Measurements from ENCODE around the gene BRD2.
"Not testable (repeated sequence)": the region's sequence is repeated elsewhere in the genome, so short reads cannot be mapped to it uniquely, and the experiment has no call there.

Gene BRD2

DNA sequence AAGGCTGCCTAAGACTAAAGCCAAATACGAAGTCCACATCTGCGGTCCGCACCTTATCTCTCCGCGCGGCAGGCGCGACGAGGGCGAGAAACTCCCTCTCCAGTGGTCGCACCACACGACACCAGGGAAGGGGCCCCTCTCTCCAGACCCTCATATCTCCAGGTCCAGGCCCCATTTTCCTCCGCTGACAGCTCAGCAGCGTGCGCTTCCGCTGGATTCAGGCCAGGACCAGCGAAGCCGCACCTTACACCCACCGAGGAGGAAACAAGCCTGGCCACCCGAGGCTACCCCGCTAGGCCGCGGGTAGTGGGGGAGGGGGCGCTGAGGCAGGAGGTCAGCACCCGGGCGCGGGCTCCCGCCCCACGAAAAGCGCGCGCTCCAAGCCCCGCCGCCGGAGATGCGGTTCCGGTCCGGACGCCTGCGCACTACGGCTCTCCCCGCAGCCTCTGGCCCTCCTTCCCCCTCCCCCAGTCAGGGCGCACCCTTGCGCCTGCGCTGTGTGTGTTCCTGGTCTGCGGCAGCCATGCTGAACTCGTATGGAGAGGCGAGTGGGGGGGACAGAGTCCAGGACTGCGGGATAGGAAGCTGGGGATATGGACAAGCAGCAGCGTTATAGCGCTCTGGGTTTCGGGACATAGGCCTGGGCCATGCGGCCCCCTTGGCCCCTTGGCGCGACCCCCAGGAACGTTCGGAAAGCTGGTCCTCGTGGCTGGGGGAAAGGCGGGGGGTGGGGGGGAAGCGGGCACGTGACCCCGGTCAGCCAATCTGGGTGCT, at the start of gene BRD2:
Gene BRD2 (plus strand): TSS at position 502 of the 774 bp plus-strand sequence. CDS start 4,305 bp downstream, outside the sequence.
- DNase-seq = peak; percentile 97 to 99

DNA sequence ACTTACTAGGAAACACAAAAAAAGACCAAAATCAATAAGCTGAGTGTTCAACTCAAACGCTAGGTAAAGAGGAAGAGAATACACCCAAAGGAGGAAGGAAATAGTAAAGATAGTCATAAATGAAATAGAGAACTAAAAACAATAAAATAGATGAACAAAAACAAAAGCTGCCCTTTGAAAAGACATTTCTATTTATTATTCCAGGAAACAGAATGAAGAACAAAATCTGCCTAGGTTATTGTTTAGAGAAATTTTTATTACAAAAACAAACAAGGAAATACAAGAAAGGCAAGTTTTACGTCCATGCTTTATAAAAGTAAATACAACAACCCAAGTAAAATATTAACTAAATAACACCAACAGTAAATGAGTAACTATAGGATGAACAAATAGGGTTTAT, 47.7 kb upstream of the BRD2 start:
- no peak for DNase-seq

DNA sequence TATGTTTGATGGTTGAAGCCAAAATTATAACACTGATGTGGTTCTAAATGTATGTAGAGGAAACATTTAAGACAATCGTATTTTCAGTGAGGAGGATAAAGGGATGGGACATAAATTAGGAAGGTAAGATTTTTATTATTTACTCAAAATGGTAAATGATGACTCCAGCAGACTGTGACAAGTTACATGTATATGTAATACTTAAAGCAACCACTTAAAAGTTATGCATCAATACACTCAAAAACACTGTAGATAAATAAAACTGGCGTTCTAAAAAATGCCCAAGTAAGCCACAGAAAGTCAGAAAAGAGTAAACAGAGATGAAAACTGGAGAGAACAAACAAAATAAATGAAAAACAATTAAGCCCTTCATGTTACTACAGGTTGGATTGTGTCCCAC, 46.3 kb upstream of the BRD2 start:
- no peak for DNase-seq

GRCh38 chr6:32931211-32931610, 37.2 kb upstream of the BRD2 start:
- no peak for DNase-seq

DNA sequence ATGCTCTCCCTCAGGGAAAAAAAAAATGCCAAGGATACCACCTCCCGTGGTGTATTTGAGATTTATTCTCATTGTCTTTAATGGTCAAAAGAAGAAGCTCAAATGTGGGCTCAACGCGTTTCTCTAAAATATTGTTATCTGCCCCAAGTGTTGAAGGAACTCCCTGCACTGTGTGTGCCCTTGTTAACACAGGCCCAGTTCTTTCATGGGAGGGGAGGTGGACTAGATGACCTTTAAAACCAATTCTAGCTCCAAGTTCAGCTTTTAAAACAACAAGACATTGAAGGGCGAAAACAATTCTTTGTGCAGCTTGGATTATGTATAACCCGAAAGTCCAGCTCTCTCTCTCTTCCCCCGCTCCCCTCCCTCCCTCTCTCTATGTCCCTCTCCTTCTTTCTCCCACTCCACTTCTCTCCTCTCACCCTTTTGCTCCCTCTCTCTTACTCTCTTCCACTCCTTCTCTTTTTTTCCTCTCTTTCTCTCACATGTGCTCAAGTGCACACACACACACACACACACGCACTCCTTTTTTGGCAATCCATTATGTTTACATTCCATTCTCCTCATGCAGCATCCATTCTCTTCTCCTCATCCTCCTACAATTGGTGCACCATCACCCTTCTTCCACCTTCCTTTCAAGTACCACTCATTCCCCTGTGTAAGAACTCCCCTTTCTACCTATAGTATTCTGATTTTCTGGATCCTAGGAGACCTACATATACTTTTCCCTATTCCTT, 36.1 kb upstream of the BRD2 start:
- DNase-seq = no peak

- DNase-seq = peak; percentile 84 to 88
Observed at GRCh38 chr6:32933661-32934085, 34.7 kb upstream of the BRD2 start.

DNA sequence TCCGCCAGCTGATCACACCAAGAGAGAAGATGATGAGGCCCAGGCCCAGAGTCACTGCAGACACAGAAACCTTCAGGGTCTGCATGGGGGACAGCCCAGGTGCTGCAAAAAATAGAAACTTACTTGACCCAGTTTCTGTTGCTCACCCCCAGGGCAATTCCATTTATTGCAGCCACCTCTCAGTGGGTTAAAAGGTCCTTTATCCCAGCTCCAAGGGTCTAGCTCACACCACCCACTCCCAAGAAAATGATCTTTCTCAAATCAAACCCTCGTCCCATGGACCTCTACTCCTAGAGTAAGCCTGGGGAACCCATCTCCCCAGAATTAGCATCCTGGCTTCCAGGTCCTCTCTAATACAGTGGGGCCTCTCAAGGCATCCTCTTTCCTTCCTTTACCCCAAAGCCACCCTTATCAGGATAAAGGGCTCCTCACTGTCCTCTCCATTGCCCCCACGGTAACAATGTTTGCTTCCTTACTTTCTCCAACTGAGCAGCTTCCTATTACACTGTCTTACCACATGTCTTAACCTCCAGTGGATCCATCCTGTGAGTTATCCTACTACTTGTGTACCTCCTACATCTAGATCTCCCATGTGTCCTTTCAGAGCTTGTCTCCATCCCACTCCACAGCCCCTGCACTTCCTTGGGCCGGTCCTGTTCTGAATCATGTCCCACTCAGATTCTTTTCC, 32.7 kb upstream of the BRD2 start:
- DNase-seq = no peak

DNA sequence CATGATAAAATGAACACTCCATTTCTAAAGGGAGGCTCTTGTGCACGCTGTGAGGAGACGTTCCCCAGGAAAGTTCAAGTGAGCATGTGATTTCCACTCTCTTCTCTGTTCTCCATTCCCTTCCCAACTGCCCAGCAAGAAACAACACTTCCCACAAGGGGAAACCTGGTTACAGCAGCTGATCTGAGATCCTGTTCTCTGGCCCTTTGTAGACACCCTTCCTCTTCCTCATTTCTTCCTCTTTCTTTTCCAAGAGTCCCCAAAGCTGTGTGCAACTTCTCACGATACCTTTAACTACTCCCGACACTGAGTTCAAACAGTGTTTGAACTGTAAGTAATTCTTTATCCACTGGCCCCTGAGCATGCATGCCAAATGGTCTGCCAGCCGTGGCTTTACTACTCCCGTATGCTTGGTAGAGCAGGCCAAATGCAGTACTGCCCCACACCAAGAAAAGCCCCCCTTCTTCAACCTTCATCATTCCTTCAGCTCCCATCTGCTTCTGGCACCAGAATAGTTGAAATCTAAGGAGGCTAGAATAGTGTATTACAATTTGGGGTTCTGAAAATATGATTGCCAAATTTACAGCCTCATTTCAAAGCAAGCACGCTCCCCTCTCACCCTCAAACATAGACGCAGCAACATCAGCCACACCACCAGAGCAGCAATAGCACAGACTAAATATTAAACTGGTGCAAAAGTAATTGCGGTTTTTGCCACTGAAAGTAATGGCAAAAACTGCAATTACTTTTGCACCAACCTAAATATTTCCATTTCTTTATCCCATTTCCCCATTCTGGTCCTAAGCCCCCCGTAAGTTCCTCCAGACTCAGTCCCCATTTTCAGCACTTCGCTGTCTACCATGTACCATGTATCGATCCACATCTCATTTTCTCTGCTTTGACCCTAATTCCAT, 31.9 kb upstream of the BRD2 start:
- no peak for DNase-seq

DNA sequence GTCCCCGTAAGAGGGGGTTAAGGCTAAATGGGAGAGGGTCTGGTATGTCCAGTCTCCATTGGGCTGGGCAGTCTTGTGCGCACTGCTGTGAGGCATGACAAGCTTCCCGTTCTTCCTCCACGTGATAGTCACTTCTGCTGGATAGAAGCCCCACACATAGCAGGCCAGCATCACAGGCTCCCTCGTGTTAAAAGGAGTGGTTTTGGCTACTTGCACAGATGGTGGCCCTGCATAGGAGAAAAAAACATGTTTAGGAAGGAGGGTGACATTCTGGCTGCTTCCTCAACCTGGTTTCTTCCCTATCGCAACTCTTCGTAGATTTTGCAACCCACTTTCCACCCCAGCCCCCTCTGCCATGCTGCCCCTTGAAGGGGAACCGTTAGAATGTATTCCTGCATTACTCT, 31.2 kb upstream of the BRD2 start:
- DNase-seq = no peak

DNA sequence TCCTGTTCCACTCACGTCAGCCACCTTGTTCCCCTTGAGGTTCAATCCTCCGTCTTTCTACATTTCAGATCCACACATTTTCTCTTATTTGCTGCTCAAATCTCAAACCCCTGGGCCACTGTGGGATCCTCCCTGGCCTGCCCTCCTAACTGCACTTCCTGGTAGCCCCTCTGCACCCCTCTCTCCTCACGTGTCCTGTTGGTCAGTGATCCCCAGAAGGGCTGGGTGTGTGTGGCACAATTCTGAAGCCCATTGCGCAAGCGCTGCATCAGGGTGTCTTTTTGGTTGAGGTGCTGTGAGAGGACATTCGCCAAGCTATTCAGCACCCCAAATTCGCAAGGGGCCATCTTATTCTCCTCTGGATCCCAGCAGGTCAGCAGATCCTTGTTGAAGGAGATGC, 29.9 kb upstream of the BRD2 start:
- no peak for DNase-seq

DNA sequence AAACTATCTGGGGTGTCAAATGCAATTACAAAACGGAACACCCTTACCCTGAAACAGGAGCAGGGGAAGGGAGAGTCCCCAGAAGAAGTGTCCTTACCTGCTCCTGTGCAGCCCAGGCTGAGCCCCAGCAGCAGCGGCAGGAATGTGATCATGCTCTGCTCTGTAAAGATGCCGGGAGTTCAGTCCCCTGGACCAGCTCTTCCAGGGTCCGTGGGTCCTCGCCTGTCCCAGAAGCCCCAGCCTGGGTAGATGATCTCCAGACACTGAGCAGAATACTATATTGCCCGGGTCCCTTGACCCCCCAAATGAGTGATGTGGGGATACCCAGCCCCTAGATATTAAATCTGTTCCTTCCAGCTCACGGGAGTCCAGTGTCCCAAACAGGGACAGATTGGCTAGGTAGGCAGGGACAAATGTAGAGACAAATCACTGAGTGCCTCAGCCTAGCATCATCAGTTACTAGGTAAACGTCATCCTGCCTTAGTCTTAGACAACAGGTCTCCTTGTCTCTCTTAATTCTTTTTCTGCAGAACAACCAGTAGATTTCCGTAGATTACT, 27.7 kb upstream of the BRD2 start, which contains the start of gene HLA-DMB:
Gene HLA-DMB (minus strand): TSS at position 373 of the 558 bp plus-strand sequence. CDS start 221 bp downstream, at position 152.
- peak; percentile 55 to 59 for DNase-seq

- DNase-seq = peak; percentile 49 to 61
Observed at GRCh38 chr6:32941214-32941768, 27.1 kb upstream of the BRD2 start.

DNA sequence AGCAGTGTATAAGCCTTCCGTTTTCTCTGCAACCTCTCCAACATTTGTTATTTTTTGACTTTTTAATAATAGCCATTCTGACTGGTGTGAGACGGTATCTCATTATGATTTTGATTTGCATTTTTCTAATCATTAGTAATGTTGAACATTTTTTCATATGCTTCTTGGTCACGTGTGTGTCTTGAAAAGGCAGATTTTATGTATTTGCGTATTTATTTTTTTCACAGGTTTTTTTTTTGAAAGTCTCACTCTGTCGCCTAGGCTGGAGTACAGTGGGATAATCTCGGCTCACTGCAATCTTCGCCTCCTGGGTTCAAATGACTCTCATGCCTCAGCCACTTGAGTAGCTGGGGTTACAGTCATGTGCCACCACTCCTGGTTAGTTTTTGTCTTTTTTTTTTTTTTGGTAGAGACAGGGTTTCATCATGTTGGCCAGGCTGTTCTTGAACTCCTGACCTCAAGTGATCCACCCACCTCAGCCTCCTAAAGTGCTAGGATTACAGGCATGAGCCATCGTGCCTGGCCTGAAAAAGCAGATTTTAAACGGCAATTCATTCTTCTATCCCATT, 25.8 kb upstream of the BRD2 start:
- not testable (repeated sequence) for DNase-seq

GRCh38 chr6:32943864-32944649, 24.3 kb upstream of the BRD2 start:
- peak; percentile 49 to 57 for DNase-seq

GRCh38 chr6:32945108-32945760, 23.2 kb upstream of the BRD2 start:
- peak in 1 of 2 experiments; percentile 55 for DNase-seq

DNA sequence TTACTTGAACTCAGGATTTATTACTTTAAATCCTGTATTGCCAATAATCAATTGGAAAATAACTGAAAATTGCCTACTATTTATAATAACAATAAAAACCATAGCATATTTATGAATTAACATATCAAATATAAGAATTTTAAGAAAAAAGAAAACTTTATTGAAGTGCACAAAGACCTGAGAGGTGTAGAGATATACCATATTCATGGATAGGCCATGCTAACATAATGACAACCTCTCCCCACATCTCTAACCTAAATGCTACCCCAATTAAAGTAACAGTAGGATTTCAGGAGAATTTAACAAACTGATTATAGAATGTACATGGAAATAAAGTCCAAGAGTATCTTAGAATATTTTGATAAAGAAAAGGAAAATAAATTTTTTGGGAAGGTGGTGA, 22.4 kb upstream of the BRD2 start:
- no peak for DNase-seq

DNA sequence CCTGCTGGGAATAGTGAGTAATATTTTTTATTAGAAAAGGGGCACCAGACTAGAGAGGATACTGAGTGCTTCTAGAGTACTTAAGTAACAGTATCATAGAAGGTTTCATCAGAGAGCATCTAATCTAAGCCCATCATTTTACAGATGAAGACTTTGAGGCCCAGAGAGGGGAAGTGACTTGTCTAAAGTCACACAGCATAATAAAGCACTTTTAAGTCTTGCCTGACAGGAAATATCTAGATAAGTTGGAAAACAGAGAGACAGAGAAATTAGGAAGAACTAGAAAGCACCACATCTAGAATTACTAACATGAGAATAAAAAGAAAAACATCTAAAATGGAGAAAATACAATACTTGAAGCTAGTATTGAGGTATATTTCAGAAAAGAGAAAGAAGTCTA, 21.5 kb upstream of the BRD2 start:
- no peak for DNase-seq

DNA sequence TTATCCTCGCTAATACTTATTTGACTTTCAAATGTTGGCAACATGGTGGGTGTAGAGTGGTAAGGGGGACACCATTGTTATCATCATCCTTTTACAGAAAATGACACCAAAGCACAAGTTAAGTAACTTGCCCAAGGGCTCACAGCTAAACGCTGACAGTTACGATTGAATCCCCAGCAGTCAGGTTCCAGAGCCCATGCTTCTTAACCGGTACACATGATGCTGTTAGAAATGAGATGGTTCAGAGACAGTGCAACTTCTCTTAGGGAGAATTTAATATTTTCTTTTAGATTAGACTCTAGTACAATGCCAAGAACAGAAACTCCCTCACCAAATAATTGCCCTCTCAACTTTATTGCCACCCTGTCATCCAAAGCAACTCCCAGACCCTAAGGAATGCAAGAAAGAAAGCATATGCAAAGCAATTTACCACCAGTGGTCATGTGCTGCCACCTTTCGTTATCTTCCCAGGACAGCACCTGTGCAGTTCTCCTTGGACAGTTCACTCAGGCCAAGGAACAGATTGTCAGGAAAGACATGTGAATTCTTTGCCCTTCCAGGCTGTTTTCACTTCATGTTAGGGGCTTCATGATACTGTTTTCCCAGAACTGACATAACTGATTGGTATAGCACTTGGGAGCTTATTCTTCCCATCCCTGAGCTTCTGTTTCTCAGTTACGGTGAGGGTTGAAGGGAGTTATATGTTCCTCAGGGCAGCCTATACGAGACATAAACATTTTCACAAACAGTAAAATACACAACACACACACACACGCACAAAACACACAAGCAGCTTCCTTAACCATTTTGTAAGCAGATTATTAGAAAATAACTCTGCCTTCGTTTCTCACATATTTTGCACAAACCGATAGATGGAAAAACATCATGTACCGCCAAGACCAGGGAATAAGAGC, 20.6 kb upstream of the BRD2 start:
- no peak for DNase-seq

DNA sequence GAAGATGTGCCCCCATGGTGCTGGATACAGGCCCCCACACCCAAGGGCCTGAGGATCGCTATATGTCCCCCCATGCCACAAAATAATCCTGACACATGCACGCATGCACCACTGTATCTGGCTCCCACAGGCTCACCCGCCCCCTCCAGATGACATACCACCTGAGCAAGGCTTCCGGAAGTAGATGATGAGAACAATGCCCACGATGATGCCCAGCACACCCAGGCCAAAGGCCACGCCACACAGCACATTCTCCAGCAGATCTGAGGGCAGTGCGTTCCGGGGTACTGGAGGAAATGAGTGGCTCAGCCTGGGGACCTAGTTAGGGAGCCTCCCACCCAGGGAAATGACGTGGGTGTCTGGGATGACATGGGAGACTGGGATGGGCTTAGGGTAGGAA, 19.3 kb upstream of the BRD2 start:
- no peak for DNase-seq

Data from activated T-cell treated with anti-CD3 and anti-CD28 coated beads, Interleukin-2, amount 50 U/mL, for 48 hours (primary cell).